ENCODE data around the gene EPB41L1. TPM values are rescaled to one million over a fixed set of nuclear protein-coding genes. Genes with fewer than 3 reads are reported as not detected.

EPB41L1 gene
- total RNA-seq, 1 experiment from 2014 or later = 42.1 TPM

- Histone ChIP-seq H3K27me3 (ENCODE audit: insufficient read depth, low read length) (no peaks in the 10 kb centered on the region), H3K36me3 (ENCODE audit: control insufficient read depth in 1 of 2, insufficient read depth in 2 of 2, low read length in 2 of 2) (no peaks in the 10 kb centered on the region; a peak in 1 of 4 replicates), H4K20me1 (ENCODE audit: insufficient read depth) (no peaks in the 10 kb centered on the region), H3K4me1 (ENCODE audit: control insufficient read depth in 1 of 2, insufficient read depth in 2 of 2, low read length in 2 of 2) (no peaks in the 10 kb centered on the region), H3K9me3 (ENCODE audit: control insufficient read depth in 1 of 2, insufficient read depth in 1 of 2, low read depth in 1 of 2, low read length in 2 of 2) (no peaks in the 10 kb centered on the region), H2AFZ (ENCODE audit: low read depth, low read length, poor library complexity, severe bottlenecking) (no peak overlapping the region), H3K9me2 (ENCODE audit: insufficient read depth) (no peaks in the 10 kb centered on the region), H3K27ac (ENCODE audit: low read depth, low read length) (no peak overlapping the region), H3K79me2 (ENCODE audit: insufficient read depth, low read length) (no peaks in the 10 kb centered on the region), H3K9ac (ENCODE audit: low read length) (no peak overlapping the region), H3K4me2 (ENCODE audit: low read length) (no peak overlapping the region), H3K4me3 (replicated peaks in 1 of 2; ENCODE audit: low read depth in 1 of 2, low read length in 2 of 2) (no peak overlapping the region)
- CTCF ChIA-PET = no interaction called here
- POLR2A ChIA-PET = no interaction called here
- ATAC-seq (no peak), DNase-seq (ENCODE audit: low read depth, low spot score) (no peak)
- TF ChIP-seq CBX3 (IDR thresholded peaks at IDR 0.05; ENCODE audit: low read depth) (no peak), SIN3A (IDR thresholded peaks at IDR 0.05; ENCODE audit: low read depth) (no peak), EGR1 (IDR thresholded peaks at IDR 0.05; ENCODE audit: low read depth) (no peak), SRF (IDR thresholded peaks at IDR 0.05; ENCODE audit: low read depth) (no peak), ZBTB33 (IDR thresholded peaks at IDR 0.05; ENCODE audit: extremely low read depth, insufficient replicate concordance, low read length) (no peak), CEBPB (IDR thresholded peaks at IDR 0.05; ENCODE audit: low read depth) (no peak), ATF3 (IDR thresholded peaks at IDR 0.05) (no peak), ELF1 (IDR thresholded peaks at IDR 0.05; ENCODE audit: borderline replicate concordance, low read depth) (no peak), RAD21 (IDR thresholded peaks at IDR 0.05; ENCODE audit: low read depth) (no peak), SP1 (IDR thresholded peaks at IDR 0.05; ENCODE audit: low read depth) (no peak), POLR2A (IDR thresholded peaks at IDR 0.05; ENCODE audit: borderline replicate concordance, extremely low read depth, insufficient read depth, insufficient read length) (no peak), FOSL1 (IDR thresholded peaks at IDR 0.05; ENCODE audit: low read depth) (no peak), MAX (IDR thresholded peaks at IDR 0.05) (no peak), TCF7L2 (IDR thresholded peaks at IDR 0.05; ENCODE audit: borderline replicate concordance, extremely low read depth, insufficient read depth, insufficient read length) (no peak), ZNF274 (IDR thresholded peaks at IDR 0.05; ENCODE audit: low read depth, low read length) (no peak), YY1 (IDR thresholded peaks at IDR 0.05; ENCODE audit: extremely low read depth, insufficient replicate concordance, low read depth, low read length) (no peak)
- no TSS peak for BruUV-seq (replicated peaks)
- intact Hi-C loops (cut with micrococcal nuclease) = no loop called here
- RAD21 ChIA-PET (ENCODE audit: low non-redundant PET in 1 of 2, low total read pairs in 2 of 2, uncharacterized antibody in 2 of 2, unreplicated experiment in 2 of 2) = no interaction called here
Observed at GRCh38 chr20:36181934-36182603, 27.5 kb downstream of the EPB41L1 start.
